ENCODE measurements around the gene PFN2.
"Not testable (repeated sequence)": the region's sequence is repeated elsewhere in the genome, so short reads cannot be mapped to it uniquely, and the experiment has no call there.

The PFN2 gene

GRCh38 chr3:149967086-149967685, 3.5 kb downstream of the PFN2 start:
- no peak for DNase-seq

- no peak for DNase-seq
Observed at GRCh38 chr3:149965278-149965677, 5.4 kb downstream of the PFN2 start.

GRCh38 chr3:149964291-149964690, 6.4 kb downstream of the PFN2 start:
- no peak for DNase-seq

GRCh38 chr3:149963485-149963884, 7.2 kb downstream of the PFN2 start:
- no peak for DNase-seq

GRCh38 chr3:149959443-149959842, 11.3 kb downstream of the PFN2 start:
- no peak for DNase-seq

GRCh38 chr3:149958171-149958796, 12.4 kb downstream of the PFN2 start:
- DNase-seq: no peak

- DNase-seq: no peak
Observed at GRCh38 chr3:149957361-149958125, 13.2 kb downstream of the PFN2 start.

GRCh38 chr3:149955449-149955848, 15.2 kb downstream of the PFN2 start:
- no peak for DNase-seq

- DNase-seq: no peak
Observed at GRCh38 chr3:149954812-149955211, 15.9 kb downstream of the PFN2 start.

- DNase-seq: no peak
Observed at GRCh38 chr3:149949181-149949580, 21.5 kb downstream of the PFN2 start.

GRCh38 chr3:149947231-149947630, 23.5 kb downstream of the PFN2 start:
- no peak for DNase-seq

- DNase-seq: not testable (repeated sequence)
Observed at GRCh38 chr3:149943966-149944365, 26.7 kb downstream of the PFN2 start.

GRCh38 chr3:149942409-149942808, 28.3 kb downstream of the PFN2 start:
- no peak for DNase-seq

GRCh38 chr3:149941946-149942345, 28.7 kb downstream of the PFN2 start:
- no peak for DNase-seq

- DNase-seq: no peak
Observed at GRCh38 chr3:149941186-149941585, 29.5 kb downstream of the PFN2 start.

GRCh38 chr3:149938392-149939055, 32.2 kb downstream of the PFN2 start:
- DNase-seq: not testable (repeated sequence)

GRCh38 chr3:149936812-149937230, 33.9 kb downstream of the PFN2 start:
- peak; percentile 45 for DNase-seq

- DNase-seq: no peak
Observed at GRCh38 chr3:149934524-149934923, 36.2 kb downstream of the PFN2 start.

GRCh38 chr3:149933858-149934257, 36.8 kb downstream of the PFN2 start:
- DNase-seq: no peak

GRCh38 chr3:149933008-149933407, 37.7 kb downstream of the PFN2 start:
- no peak for DNase-seq

GRCh38 chr3:149920119-149920518, 50.6 kb downstream of the PFN2 start:
- no peak for DNase-seq

GRCh38 chr3:149919509-149919908, 51.2 kb downstream of the PFN2 start:
- no peak for DNase-seq

GRCh38 chr3:149917124-149917667, 53.5 kb downstream of the PFN2 start:
- DNase-seq: no peak

All from stimulated activated CD4-positive, alpha-beta T cell treated with anti-CD3 and anti-CD28 coated beads, Interleukin-15, amount 100 ng/mL, for 24 hours (primary cell).